Neuronal stem cell (in vitro differentiated cells): ENCODE measurements around the gene TULP4.
"Not testable (repeated sequence)": the region's sequence is repeated elsewhere in the genome, so short reads cannot be mapped to it uniquely, and the experiment has no call there.

Source experiments
- DNase-seq: peaks from one replicate; pipeline ENCODE4 v3.0.0-alpha.2; 2013; ENCODE audit warnings: low spot score
- H2AFZ ChIP-seq: one replicate; pipeline ENCODE4 v1.6.1; 2013; ENCODE audit warnings: mild to moderate bottlenecking, low read length, inconsistent platforms
- H2AK5ac ChIP-seq: 2 replicates; pipeline ENCODE4 v1.6.1; 2013; ENCODE audit warnings: low read depth, mild to moderate bottlenecking, inconsistent platforms, low read length, moderate library complexity, mixed read lengths
- H2BK120ac ChIP-seq: 2 replicates; pipeline ENCODE4 v1.6.1; 2013; ENCODE audit warnings: low read depth, mild to moderate bottlenecking, inconsistent platforms, low read length, moderate library complexity, mixed read lengths
- H2BK12ac ChIP-seq: one replicate; pipeline ENCODE4 v1.6.1; 2013; ENCODE audit warnings: low read length, inconsistent platforms
- H2BK15ac ChIP-seq: 2 replicates; pipeline ENCODE4 v1.6.1; 2013; ENCODE audit warnings: mild to moderate bottlenecking, low read length, inconsistent platforms, mixed read lengths
- H2BK5ac ChIP-seq: one replicate; pipeline ENCODE4 v1.6.1; 2013; ENCODE audit warnings: inconsistent platforms, mild to moderate bottlenecking, low read length, moderate library complexity
- H3K14ac ChIP-seq: one replicate; pipeline ENCODE4 v1.6.1; 2013; ENCODE audit warnings: low read length, inconsistent platforms
- H3K18ac ChIP-seq: 2 replicates; pipeline ENCODE4 v1.6.1; 2013; ENCODE audit warnings: low read length, inconsistent platforms
- H3K23ac ChIP-seq: 2 replicates; pipeline ENCODE4 v1.6.1; 2013; ENCODE audit warnings: low read depth, mild to moderate bottlenecking, mixed read lengths, low read length, inconsistent platforms; ENCODE audit not compliant: poor library complexity
- H3K27ac ChIP-seq: replicated peaks from 3 replicates; pipeline ENCODE4 v1.5.1; 2013; ENCODE audit warnings: low read length, inconsistent platforms
- H3K27me3 ChIP-seq, 3 experiments: 2 replicates each; pipeline ENCODE4 v1.6.1; 2013; ENCODE audit warnings: low read length in 3 of 3, mild to moderate bottlenecking in 2 of 3, inconsistent platforms in 1 of 3, low read depth in 1 of 3, mixed read lengths in 1 of 3, moderate library complexity in 1 of 3; ENCODE audit not compliant: control insufficient read depth in 3 of 3, insufficient read depth in 3 of 3
- H3K36me3 ChIP-seq, 2 donors: replicated peaks in 1 of 2; 2 replicates each; pipeline ENCODE4 v1.6.1; 2013; ENCODE audit warnings: low read length in 2 of 2; ENCODE audit not compliant: control insufficient read depth in 2 of 2, insufficient read depth in 2 of 2
- H3K4ac ChIP-seq: 2 replicates; pipeline ENCODE4 v1.6.1; 2013; ENCODE audit warnings: inconsistent platforms, mild to moderate bottlenecking, low read length, moderate library complexity
- H3K4me1 ChIP-seq, 2 donors: 1 replicate in 1 of 2; 2 replicates in 1 of 2; pipeline ENCODE4 v1.6.1; 2013; ENCODE audit warnings: low read length in 2 of 2, low read depth in 1 of 2; ENCODE audit not compliant: control insufficient read depth in 2 of 2, insufficient read depth in 1 of 2
- H3K4me2 ChIP-seq: one replicate; pipeline ENCODE4 v1.6.1; 2013; ENCODE audit warnings: mild to moderate bottlenecking, low read length, inconsistent platforms; ENCODE audit not compliant: insufficient read depth, poor library complexity, severe bottlenecking
- H3K4me3 ChIP-seq, 2 donors: 2 replicates each; pipeline ENCODE4 v1.5.1; 2013; ENCODE audit warnings: low read length in 2 of 2, mild to moderate bottlenecking in 2 of 2, inconsistent platforms in 1 of 2, moderate library complexity in 1 of 2
- H3K79me1 ChIP-seq: one replicate; pipeline ENCODE4 v1.6.1; 2013; ENCODE audit warnings: low read depth, mild to moderate bottlenecking, inconsistent platforms, low read length, moderate library complexity
- H3K9ac ChIP-seq: one replicate; pipeline ENCODE4 v1.6.1; 2013; ENCODE audit warnings: mild to moderate bottlenecking, low read depth, low read length, inconsistent platforms; ENCODE audit not compliant: poor library complexity
- H3K9me3 ChIP-seq, 2 donors: replicated peaks in 1 of 2; 2 replicates each; pipeline versions ENCODE3 to v1.6.1; 2013; ENCODE audit warnings: low read length in 2 of 2, mild to moderate bottlenecking in 2 of 2, inconsistent platforms in 1 of 2, low read depth in 1 of 2, mixed read lengths in 1 of 2, moderate library complexity in 1 of 2; ENCODE audit not compliant: control insufficient read depth in 2 of 2, insufficient read depth in 1 of 2
- H4K8ac ChIP-seq: one replicate; pipeline ENCODE4 v1.6.1; 2013; ENCODE audit warnings: low read depth, mild to moderate bottlenecking, inconsistent platforms, low read length, moderate library complexity
- H4K91ac ChIP-seq: one replicate; pipeline ENCODE4 v1.6.1; 2013; ENCODE audit warnings: low read length, low read depth, mild to moderate bottlenecking, inconsistent platforms; ENCODE audit not compliant: poor library complexity
- WGBS, 2 donors: extraction: QIAGEN DNeasy Blood & Tissue Kit; methylation state at CpG; one replicate each; pipeline ENCODE4 v1.1.7; 2013; ENCODE audit warnings: missing lambda C conversion rate in 2 of 2, mixed read lengths in 1 of 2; ENCODE audit not compliant: insufficient read length in 2 of 2, insufficient replicate concordance in 1 of 2; ENCODE audit errors: extremely low coverage in 2 of 2; 5-methylcytosine and 5-hydroxymethylcytosine counted together

The TULP4 gene

GRCh38 chr6:158468666-158469065 lies 156.4 kb downstream of the TULP4 start:
- no peak overlapping the region for H3K9ac ChIP-seq
- H3K36me3 ChIP-seq, result peaks cover 0 to 45% of the 10 kb centered on the region in 2 donors
- WGBS, 2 donors, result no CpG with 5 or more reads among the region's 6 CpGs
- no peak overlapping the region for H2AFZ ChIP-seq
- peaks cover 0 to 14% of the 10 kb centered on the region in 2 donors for H3K9me3 ChIP-seq
- H4K8ac ChIP-seq, result no peak overlapping the region
- H2BK5ac ChIP-seq, result no peak overlapping the region
- H3K4me2 ChIP-seq, result no peak overlapping the region
- no peak for DNase-seq
- no peak overlapping the region for H3K14ac ChIP-seq
- H2AK5ac ChIP-seq, result no peak overlapping the region
- H3K27ac ChIP-seq, result no peak overlapping the region
- no peak overlapping the region for H3K23ac ChIP-seq
- H3K4ac ChIP-seq, result no peak overlapping the region
- no peaks in the 10 kb centered on the region for H3K27me3 ChIP-seq
- no peak overlapping the region for H2BK15ac ChIP-seq
- no peak overlapping the region for H2BK12ac ChIP-seq
- no peak overlapping the region for H3K18ac ChIP-seq
- H3K4me1 ChIP-seq, result no peaks in the 10 kb centered on the region
- H3K79me1 ChIP-seq, result no peaks in the 10 kb centered on the region
- H4K91ac ChIP-seq, result no peak overlapping the region
- no peak overlapping the region for H2BK120ac ChIP-seq
- H3K4me3 ChIP-seq, result no peak overlapping the region

- H4K8ac ChIP-seq, H3K9me3 ChIP-seq, H3K4ac ChIP-seq, H3K27ac ChIP-seq, H3K4me2 ChIP-seq, H3K9ac ChIP-seq, H3K23ac ChIP-seq, H2BK5ac ChIP-seq, H3K18ac ChIP-seq, H3K4me3 ChIP-seq, H2BK15ac ChIP-seq, H4K91ac ChIP-seq, H3K14ac ChIP-seq, H3K4me1 ChIP-seq, H2BK120ac ChIP-seq, H2AK5ac ChIP-seq, H2BK12ac ChIP-seq, H3K27me3 ChIP-seq, H2AFZ ChIP-seq, DNase-seq, H3K79me1 ChIP-seq: not testable (repeated sequence)
- WGBS, 2 donors, result no CpG with 5 or more reads among the region's 18 CpGs
- peaks cover 0 to 31% of the 10 kb centered on the region in 2 donors for H3K36me3 ChIP-seq
Measured at GRCh38 chr6:158470023-158470422, 157.8 kb downstream of the TULP4 start.

GRCh38 chr6:158471339-158471738 lies 159.1 kb downstream of the TULP4 start:
- Histone ChIP-seq H3K27me3 (no peaks in the 10 kb centered on the region), H3K27ac (no peak overlapping the region), H2BK120ac (no peak overlapping the region), H3K4me1 (no peaks in the 10 kb centered on the region), H3K36me3 (peaks cover 0 to 19% of the 10 kb centered on the region in 2 donors), H3K18ac (no peak overlapping the region), H2BK12ac (no peak overlapping the region), H3K23ac (no peak overlapping the region), H3K9ac (no peak overlapping the region), H2AK5ac (no peak overlapping the region), H3K9me3 (no peaks in the 10 kb centered on the region), H3K4me3 (no peak overlapping the region), H3K14ac (no peak overlapping the region), H4K8ac (no peak overlapping the region), H4K91ac (no peak overlapping the region), H2AFZ (no peak overlapping the region), H2BK5ac (no peak overlapping the region), H3K79me1 (no peaks in the 10 kb centered on the region), H3K4me2 (no peak overlapping the region), H3K4ac (no peak overlapping the region), H2BK15ac (no peak overlapping the region)
- WGBS, 2 donors, result no CpG with 5 or more reads among the region's 3 CpGs
- no peak for DNase-seq

- H2BK15ac ChIP-seq, result no peak overlapping the region
- no peaks in the 10 kb centered on the region for H3K27me3 ChIP-seq
- no peak overlapping the region for H4K91ac ChIP-seq
- DNase-seq, result no peak
- peaks cover 0 to 22% of the 10 kb centered on the region in 2 donors for H3K36me3 ChIP-seq
- H2AK5ac ChIP-seq, result no peak overlapping the region
- no peak overlapping the region for H3K4me3 ChIP-seq
- H3K27ac ChIP-seq, result no peak overlapping the region
- no peaks in the 10 kb centered on the region for H3K4me1 ChIP-seq
- H3K4ac ChIP-seq, result no peak overlapping the region
- no peaks in the 10 kb centered on the region for H3K9me3 ChIP-seq
- H3K14ac ChIP-seq, result no peak overlapping the region
- no peak overlapping the region for H4K8ac ChIP-seq
- H2BK5ac ChIP-seq, result no peak overlapping the region
- WGBS, 2 donors, result no CpG with 5 or more reads among the region's 5 CpGs
- no peak overlapping the region for H3K23ac ChIP-seq
- H2BK12ac ChIP-seq, result no peak overlapping the region
- H3K18ac ChIP-seq, result no peak overlapping the region
- no peaks in the 10 kb centered on the region for H3K79me1 ChIP-seq
- no peak overlapping the region for H2BK120ac ChIP-seq
- no peak overlapping the region for H3K9ac ChIP-seq
- no peak overlapping the region for H3K4me2 ChIP-seq
- H2AFZ ChIP-seq, result no peak overlapping the region
Measured at GRCh38 chr6:158472447-158472846, 160.2 kb downstream of the TULP4 start.
